GM12892 (cell line): ENCODE data around the gene SMAD6.

Experiments used
- POLR2A ChIP-seq: IDR thresholded peaks from 2 replicates; pipeline ENCODE4 v1.6.1; 2011; ENCODE audit warnings: low read depth, low read length, control low read depth
- POLR2AphosphoS5 ChIP-seq: IDR thresholded peaks from 2 replicates; pipeline ENCODE4 v1.6.1; 2011; ENCODE audit warnings: low read depth, low read length, control low read depth
- TAF1 ChIP-seq: IDR thresholded peaks from 2 replicates; pipeline ENCODE4 v1.6.1; 2011; ENCODE audit warnings: low read depth, mild to moderate bottlenecking, control low read depth, low read length, borderline replicate concordance

GRCh38 chr15:66768987-66769386 lies 67.0 kb downstream of the SMAD6 start:
- TF ChIP-seq POLR2A (no peak), POLR2AphosphoS5 (no peak), TAF1 (no peak)
